GM12865 (cell line): ENCODE results near the gene CNKSR2.
A peak's percentile ranks its signal among the peaks of the same experiment; 100 is the strongest.

ENCODE experiments used
- DNase-seq: peaks from one replicate; pipeline ENCODE4 v3.0.0; 2010; ENCODE audit warnings: low read depth
- H3K4me3 ChIP-seq: 2 replicates; pipeline ENCODE4 v1.5.1; 2011; ENCODE audit warnings: mild to moderate bottlenecking, low read depth, low read length, control low read depth
- CTCF ChIP-seq: IDR thresholded peaks from 2 replicates; pipeline ENCODE4 v1.5.1; 2011; ENCODE audit warnings: low read length, control low read depth, low read depth, inconsistent platforms; ENCODE audit not compliant: insufficient read depth; ENCODE audit errors: missing control alignments

The CNKSR2 gene

GRCh38 chrX:21374994-21375707 lies 933 bp downstream of the CNKSR2 start:
- peak overlapping the region; percentile 48; the same call in 1 of the 2 replicates for H3K4me3 ChIP-seq
- DNase-seq: no peak

GRCh38 chrX:21375708-21376009 lies 1.4 kb downstream of the CNKSR2 start:
- H3K4me3 ChIP-seq: no peak overlapping the region
- TF ChIP-seq CTCF: no peak
- DNase-seq: no peak

More at GRCh38 chrX:21374994-21375707, 933 bp downstream of the CNKSR2 start:
- no peak for TF ChIP-seq CTCF

- TF ChIP-seq CTCF: no peak
- H3K4me3 ChIP-seq: no peak overlapping the region
- DNase-seq: no peak
Measured at GRCh38 chrX:21376636-21377035, 2.4 kb downstream of the CNKSR2 start.

- DNase-seq: no peak
- no peak overlapping the region for H3K4me3 ChIP-seq
- no peak for TF ChIP-seq CTCF
Measured at GRCh38 chrX:21379991-21380390, 5.8 kb downstream of the CNKSR2 start.

GRCh38 chrX:21382715-21383114 lies 8.5 kb downstream of the CNKSR2 start:
- no peak overlapping the region for H3K4me3 ChIP-seq
- no peak for DNase-seq
- no peak for TF ChIP-seq CTCF

- DNase-seq: no peak
- no peak overlapping the region for H3K4me3 ChIP-seq
- no peak for TF ChIP-seq CTCF
Measured at GRCh38 chrX:21383546-21383945, 9.3 kb downstream of the CNKSR2 start.

GRCh38 chrX:21384178-21384577 lies 10.0 kb downstream of the CNKSR2 start:
- TF ChIP-seq CTCF: no peak
- DNase-seq: no peak
- no peak overlapping the region for H3K4me3 ChIP-seq
